Activated CD4-positive, alpha-beta T cell treated with anti-CD3 and anti-CD28 coated beads for 24 hours (primary cell): ENCODE results near the gene PGM5.
"Not testable (repeated sequence)": the region's sequence is repeated elsewhere in the genome, so short reads cannot be mapped to it uniquely, and the experiment has no call there.

Experiments
- DNase-seq, 2 donors: peaks; one replicate each; pipeline ENCODE4 v3.0.0-alpha.2; 2020; ENCODE audit warnings: low read depth in 2 of 2

PGM5 gene

GRCh38 chr9:68377723-68378122 is 21.3 kb downstream of the PGM5 start:
- DNase-seq = not testable (repeated sequence)

DNA sequence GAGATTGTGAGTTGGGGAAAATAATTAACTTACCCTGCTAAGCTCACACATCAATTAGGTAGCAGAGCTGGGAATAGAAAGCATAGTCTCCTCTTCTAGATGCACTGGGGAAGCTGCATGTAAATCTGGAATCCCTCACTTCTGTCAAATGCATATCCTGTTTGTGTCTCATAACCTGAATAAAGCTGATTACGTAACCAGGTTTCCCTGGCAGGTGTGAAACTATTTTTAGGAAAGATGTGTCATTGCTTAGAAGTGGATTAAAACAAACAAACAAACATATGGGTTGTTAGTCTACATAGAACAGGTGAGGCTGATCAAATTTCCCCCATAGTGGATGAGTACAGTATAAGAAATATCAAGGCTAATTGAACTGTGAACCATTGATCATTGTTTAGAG is 27.5 kb downstream of the PGM5 start:
- DNase-seq = not testable (repeated sequence)

DNA sequence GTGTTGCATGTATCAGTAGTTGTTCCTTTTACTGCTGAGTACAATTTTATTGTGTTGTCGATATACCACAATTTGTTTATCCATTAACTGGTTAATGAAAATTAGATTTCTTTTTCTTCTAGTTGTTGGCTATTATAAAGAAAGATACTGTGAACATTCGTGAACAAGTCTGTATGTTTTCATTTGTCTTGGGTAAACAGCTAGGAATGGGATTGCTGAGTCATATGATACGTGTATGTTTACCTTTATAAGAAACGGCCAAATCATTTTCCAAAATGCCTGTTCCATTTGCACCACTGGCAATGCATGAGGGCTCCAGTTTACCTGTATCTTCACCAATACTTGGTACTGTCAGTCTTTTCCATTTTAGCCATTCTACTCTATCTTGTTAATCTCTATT is 33.1 kb downstream of the PGM5 start:
- not testable (repeated sequence) for DNase-seq

DNA sequence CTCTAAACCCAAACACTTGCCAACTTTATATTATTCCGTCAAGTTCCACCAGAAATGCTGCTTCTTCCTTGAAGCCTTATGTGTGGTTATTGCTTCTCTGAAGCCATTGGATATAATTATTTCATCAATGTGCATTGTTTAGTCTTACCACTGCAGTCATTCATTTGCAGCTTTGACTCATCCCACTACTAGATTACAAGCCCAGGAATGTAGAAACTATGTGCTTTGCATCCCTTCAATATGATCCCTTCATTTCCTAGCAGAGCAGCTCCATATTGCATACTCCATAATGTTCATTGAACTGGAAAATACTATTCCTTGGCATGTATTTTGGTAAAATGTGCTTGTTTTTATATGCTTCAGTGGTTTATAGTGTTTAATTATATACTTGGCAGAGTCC is 34.3 kb downstream of the PGM5 start:
- DNase-seq = not testable (repeated sequence)

GRCh38 chr9:68396411-68397094 is 40.1 kb downstream of the PGM5 start:
- not testable (repeated sequence) for DNase-seq

DNA sequence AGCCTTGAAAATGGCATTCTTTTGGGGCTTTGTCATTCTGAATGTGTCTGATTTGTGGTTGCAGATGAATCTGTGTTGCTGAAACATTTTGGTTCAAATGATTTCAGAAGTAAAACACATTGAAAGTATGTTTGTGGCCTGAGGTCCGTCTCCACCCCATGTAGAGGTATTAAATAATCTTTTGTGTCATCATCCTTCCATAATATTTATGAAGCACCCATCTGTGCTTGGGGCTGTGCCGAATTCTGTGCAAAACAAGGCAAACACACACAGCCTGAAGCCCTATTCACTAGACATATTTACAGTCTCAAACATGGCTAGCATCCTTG is 40.6 kb downstream of the PGM5 start:
- not testable (repeated sequence) for DNase-seq

- DNase-seq = not testable (repeated sequence)
Measured at GRCh38 chr9:68397796-68398195, 41.4 kb downstream of the PGM5 start.

GRCh38 chr9:68398324-68398723 is 41.9 kb downstream of the PGM5 start:
- DNase-seq = not testable (repeated sequence)

DNA sequence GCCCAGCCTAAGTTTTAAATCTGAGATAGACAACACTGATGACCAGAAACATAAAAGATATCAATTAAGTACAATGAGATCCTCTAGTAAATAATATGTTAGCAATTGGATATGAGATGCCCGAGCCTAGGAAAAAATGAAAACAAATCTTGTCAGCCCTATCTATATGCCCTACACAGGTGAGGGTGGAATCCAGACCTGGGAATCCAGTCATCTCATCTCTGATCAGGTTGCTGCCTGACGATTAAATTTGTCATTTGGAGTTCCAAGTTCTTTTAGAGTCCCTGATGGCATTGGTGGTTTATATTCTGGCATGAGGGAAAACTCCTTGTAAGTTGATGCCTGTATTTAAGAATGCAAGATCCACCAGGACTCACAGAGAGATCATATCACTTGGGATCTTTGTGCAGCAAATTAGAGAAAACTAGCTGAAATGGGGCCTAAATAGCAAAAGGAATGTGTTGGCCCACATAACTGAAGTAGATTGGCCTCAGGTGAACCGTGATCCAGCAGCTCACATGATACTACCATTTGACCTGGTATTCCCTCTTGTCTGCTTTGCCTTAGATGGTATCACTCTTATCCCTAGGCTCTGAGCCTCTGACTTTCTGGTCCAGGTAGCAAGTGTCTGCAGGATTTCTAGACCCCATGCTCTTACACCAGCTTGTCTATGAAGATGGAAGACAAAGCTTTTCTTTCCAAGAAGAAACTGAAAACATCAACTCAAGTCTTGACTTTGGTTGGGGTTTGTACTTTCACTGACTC is 48.2 kb downstream of the PGM5 start:
- not testable (repeated sequence) for DNase-seq

GRCh38 chr9:68411865-68412264 is 55.5 kb downstream of the PGM5 start:
- not testable (repeated sequence) for DNase-seq

DNA sequence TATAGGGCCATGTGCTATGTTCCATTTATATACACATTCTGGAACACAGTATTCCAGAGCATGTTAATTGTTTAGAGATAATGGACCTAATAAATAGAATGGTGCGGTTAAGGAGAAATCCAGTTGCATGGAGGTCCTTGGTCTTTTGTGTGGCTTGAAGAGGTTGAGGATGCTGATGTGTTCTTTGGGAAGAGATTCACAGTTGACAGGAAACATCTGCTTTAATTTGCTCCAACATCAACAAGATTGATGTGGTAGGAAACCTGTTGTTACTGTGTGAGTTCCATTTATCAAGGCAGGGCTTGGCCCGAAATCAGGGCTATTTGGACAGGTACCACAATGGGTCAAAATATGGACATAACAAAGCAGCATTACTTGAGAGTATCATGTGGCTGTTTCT is 56.3 kb downstream of the PGM5 start:
- not testable (repeated sequence) for DNase-seq

DNA sequence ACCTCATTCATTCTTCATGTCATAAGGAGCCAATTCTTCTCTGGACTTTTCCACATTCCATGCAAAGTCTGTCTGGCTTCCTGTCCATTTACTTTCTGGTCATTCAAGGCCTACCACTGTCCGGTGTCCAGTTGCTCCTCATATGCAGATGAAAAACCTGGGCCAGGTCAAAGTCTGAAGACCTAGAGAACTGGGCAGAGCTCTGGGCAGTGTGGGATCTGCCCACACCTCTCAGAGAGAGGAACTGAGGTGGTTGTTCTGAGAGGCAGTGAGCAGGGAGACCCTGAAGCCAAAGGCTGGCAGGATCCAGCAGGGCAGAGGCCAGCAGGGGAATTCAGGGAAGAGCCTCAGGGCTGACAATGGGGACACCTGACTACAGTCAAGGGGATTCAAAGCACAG is 58.7 kb downstream of the PGM5 start:
- not testable (repeated sequence) for DNase-seq

DNA sequence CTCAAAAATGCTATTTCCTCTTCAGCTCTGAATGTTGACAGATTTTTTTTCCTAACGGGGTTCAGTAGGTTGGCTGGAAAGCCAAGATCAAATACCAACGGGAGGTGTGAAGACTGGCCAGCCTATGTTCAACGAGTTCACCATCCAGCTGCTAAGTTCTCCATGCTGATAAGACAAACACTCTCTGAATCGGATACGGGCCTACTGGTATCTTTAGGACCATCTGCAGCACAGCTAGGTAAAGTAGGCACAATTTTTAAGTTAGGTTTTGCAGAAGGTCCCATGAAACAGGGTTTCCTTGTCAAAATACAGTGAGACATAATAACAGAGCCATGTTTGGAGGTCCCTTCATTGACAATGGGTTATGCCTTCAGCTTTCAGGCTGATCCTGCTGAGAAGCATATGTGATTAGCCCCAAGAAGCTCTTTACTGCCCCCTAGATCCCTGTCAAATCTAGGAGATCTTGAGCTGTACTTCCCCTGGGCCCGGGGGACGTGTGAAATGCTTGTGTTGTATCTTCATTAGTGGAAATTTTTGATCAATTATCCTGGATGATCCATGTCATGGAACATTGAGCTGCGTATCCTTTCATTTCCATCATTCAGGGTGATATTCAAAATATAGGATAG is 60.6 kb downstream of the PGM5 start:
- DNase-seq = no peak

DNA sequence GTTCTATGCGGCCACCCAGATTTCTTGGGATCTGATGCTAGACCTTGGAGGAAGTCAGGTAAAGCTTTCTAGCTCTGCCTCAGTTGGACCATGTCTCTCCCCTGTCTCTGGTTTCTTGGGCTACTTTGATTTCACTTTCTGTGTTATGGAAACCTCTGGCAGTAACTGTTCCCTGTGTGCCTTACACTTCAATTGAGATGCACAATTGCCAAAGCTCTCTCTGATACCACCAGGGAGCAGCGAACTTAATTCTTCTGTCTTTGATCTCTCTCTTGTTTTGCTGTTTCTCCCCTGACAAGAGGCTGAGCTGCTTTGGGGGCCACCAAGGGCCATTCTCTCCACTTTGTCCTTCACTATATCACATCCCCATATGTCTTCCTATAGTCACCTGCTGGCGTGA is 61.4 kb downstream of the PGM5 start:
- DNase-seq = no peak

DNA sequence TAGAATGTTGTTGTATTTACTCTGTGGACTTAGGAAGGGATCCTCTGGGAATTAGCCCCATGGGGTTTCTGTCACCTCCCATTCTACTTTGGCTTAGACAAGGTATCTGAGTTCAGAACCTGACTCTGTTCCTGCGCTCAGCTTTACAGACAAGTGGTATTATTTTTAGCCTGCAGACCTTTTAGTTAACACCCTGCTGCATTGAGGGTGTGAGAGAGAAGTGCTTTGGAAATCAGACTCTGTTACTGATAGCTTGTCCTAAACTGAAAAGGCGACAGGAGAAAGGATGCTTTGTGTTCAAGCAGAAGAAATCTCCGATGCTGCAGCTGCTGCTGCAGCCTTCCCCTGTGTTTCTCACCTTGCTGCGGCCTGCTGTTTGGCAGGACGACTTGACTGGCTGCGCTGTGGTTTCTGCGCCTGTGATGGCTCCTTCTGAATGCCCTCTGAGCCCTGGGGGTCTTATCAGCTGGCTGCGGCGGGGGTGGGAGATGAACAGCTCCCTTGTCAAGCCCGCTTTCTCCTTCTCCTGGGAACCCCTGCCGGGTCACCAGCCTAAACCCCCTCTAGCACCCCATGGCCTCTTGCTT is 61.9 kb downstream of the PGM5 start:
- no peak for DNase-seq

DNA sequence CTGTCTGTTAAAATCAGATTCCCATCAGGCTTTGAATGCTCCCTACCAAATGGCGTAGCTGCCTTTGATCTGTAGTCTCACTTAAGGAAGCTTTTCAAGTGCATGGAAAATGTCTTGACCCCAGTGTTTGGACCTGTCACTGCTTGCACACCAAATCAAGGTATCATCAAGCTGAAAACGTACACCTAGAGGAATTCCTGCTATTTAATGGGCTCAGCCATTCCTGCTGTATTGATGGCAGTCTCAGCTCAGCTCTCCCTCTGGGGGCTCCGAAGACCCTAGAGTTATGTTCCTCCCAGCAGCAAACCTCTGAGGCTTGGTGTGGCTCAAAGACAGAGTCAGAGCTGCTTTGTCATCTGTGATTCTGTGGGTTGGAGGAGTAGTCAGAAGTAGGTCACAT is 63.5 kb downstream of the PGM5 start:
- DNase-seq = no peak

DNA sequence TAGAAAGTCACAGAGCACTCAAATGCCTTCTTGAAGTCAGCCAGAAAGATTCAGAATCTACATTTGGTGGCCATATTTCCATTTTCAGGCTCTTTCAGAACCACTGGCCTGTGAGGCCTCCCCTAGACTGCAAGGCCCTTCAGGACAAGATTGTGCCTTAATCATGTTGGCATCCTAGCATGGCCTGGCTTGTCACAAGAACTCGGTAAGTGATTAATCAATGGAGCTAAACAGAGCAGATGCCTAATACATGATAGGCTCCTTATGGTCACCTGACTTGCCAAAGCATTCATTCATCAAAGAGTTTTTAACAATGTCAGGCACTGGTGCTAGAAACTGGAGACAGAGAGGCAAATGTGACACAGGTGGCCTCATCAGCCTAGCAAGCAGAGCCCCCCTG is 70.3 kb downstream of the PGM5 start:
- no peak for DNase-seq

DNA sequence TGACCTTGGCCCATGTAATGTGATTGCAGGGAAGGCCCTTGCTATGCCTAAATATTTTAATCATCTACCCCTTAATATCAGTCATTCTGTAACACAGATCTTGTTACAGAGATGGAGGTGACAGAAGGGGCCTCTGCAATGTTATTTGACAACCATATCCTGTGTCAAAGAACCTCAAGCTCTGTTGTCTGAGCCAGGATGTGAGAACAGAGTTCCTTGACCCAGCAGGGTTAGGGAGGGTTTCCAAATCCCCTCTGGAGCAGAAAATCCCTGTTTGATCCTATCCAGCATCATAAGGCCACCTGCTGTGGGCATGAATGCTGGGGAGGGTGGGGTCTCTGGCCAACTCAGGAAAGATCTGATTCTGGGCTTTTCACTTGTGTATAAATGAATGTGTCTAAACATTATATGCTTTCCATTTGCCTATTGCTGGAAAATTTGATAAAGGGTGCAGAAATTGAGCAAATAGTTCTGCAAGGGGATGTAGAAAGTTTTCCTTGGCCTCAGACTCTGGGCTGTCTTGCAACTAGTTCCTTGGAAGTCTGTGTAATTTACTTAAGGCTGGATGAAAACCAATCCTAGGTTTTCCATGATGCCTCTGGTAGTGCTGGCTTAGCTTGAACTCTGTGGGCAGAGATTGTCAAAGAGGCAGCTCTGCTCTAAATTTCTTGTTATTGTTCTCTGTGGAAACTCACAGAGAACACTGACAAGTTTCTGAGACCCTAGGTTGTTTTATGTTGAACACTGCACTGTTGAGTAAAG is 71.0 kb downstream of the PGM5 start:
- no peak for DNase-seq

GRCh38 chr9:68428481-68428880 is 72.1 kb downstream of the PGM5 start:
- DNase-seq = no peak

GRCh38 chr9:68429631-68430030 is 73.2 kb downstream of the PGM5 start:
- DNase-seq = no peak

- DNase-seq = no peak
Measured at GRCh38 chr9:68431307-68431706, 74.9 kb downstream of the PGM5 start.
